K562 (cell line): ENCODE data around the gene CHAF1A. TPM values are rescaled to one million over a fixed set of nuclear protein-coding genes. Genes with fewer than 3 reads are reported as not detected.
A peak's percentile ranks its signal among the peaks of the same experiment; 100 is the strongest.

Experiments
- ELF1 ChIP-seq: fragments of 200-800 bp; sonication (Bioruptor generic); IDR thresholded peaks from 2 replicates; pipeline ENCODE4 v1.6.1; 2016; ENCODE audit warnings: missing genetic modification characterization, missing compliant biosample characterization
- ETV1 ChIP-seq: fragments of 450-650 bp; conservative IDR thresholded peaks from 2 replicates; pipeline ENCODE4 v1.6.1; 2016; ENCODE audit warnings: missing genetic modification characterization, control low read depth, low read depth, missing compliant biosample characterization
- MAFF ChIP-seq: IDR thresholded peaks from 2 replicates; pipeline ENCODE4 v1.6.1; 2012; ENCODE audit warnings: low read length, improper control_type of control experiment
- TOE1 ChIP-seq, 2 experiments: fragments of 450-650 bp in 1 of 2; sonication (generic) in 1 of 2; formaldehyde crosslinking in 1 of 2; IDR thresholded peaks; 2 replicates each; pipeline versions ENCODE4 v1.7.1 to v1.8.0; 2016 to 2022; ENCODE audit warnings: borderline replicate concordance in 2 of 2, mild to moderate bottlenecking in 2 of 2, antibody characterized with exemption in 1 of 2, inconsistent platforms in 1 of 2, low read depth in 1 of 2, missing genetic modification reagents in 1 of 2, moderate library complexity in 1 of 2
- USF1 ChIP-seq: sonication (generic); formaldehyde crosslinking; IDR thresholded peaks from 2 replicates; pipeline ENCODE4 v1.9.0; 2022; ENCODE audit warnings: mild to moderate bottlenecking, missing genetic modification reagents
- polyA plus RNA-seq, 8 experiments: library from polyadenylated mRNA; depleted of rRNA in 4 of 8; stranded (reverse) in 5 of 8; unstranded in 3 of 8; fragments of >200 nt; fragmentation: Nextera tagmentation in 2 of 8; fragmentation: Illumina TruSeq in 1 of 8; extraction: Ambion mirVana in 2 of 8; extraction: Trizol in 1 of 8; gene quantifications; 2 replicates each; pipeline versions ENCODE4 v1.2.1 to v1.2.3, GENCODE V29; 2011 to 2014; ENCODE audit warnings: inconsistent platforms in 1 of 8, missing spikeins in 1 of 8
- total RNA-seq, 7 experiments: library from RNA; depleted of rRNA in 6 of 7; stranded (reverse); fragments of >200 nt in 6 of 7; fragmentation: Illumina TruSeq in 2 of 7; extraction: Trizol in 2 of 7; gene quantifications; 2 replicates each; pipeline versions ENCODE4 v1.2.1 to v1.2.3, GENCODE V29; 2011 to 2021; ENCODE audit warnings: low replicate concordance in 1 of 7
- TF ChIP-seq, protein P1 (sequence below): fragments of 200-600 bp; sonication (generic); IDR thresholded peaks from one replicate; pipeline ENCODE4 v1.6.1; 2012; ENCODE audit warnings: mild to moderate bottlenecking, low read depth, low read length, inconsistent platforms
- TF ChIP-seq, protein P2 (sequence below): fragments of 450-650 bp; IDR thresholded peaks from 2 replicates; pipeline ENCODE4 v1.6.1; 2018; ENCODE audit not compliant: partially characterized antibody

CHAF1A gene
- total and polyA plus RNA-seq, 9 of the 15 experiments (the other 6 are each of a cell fraction or from before 2014, with no cell fraction given) = 1.6 to 86.9 (median 45.2) TPM

- TF ChIP-seq, protein P1, sequence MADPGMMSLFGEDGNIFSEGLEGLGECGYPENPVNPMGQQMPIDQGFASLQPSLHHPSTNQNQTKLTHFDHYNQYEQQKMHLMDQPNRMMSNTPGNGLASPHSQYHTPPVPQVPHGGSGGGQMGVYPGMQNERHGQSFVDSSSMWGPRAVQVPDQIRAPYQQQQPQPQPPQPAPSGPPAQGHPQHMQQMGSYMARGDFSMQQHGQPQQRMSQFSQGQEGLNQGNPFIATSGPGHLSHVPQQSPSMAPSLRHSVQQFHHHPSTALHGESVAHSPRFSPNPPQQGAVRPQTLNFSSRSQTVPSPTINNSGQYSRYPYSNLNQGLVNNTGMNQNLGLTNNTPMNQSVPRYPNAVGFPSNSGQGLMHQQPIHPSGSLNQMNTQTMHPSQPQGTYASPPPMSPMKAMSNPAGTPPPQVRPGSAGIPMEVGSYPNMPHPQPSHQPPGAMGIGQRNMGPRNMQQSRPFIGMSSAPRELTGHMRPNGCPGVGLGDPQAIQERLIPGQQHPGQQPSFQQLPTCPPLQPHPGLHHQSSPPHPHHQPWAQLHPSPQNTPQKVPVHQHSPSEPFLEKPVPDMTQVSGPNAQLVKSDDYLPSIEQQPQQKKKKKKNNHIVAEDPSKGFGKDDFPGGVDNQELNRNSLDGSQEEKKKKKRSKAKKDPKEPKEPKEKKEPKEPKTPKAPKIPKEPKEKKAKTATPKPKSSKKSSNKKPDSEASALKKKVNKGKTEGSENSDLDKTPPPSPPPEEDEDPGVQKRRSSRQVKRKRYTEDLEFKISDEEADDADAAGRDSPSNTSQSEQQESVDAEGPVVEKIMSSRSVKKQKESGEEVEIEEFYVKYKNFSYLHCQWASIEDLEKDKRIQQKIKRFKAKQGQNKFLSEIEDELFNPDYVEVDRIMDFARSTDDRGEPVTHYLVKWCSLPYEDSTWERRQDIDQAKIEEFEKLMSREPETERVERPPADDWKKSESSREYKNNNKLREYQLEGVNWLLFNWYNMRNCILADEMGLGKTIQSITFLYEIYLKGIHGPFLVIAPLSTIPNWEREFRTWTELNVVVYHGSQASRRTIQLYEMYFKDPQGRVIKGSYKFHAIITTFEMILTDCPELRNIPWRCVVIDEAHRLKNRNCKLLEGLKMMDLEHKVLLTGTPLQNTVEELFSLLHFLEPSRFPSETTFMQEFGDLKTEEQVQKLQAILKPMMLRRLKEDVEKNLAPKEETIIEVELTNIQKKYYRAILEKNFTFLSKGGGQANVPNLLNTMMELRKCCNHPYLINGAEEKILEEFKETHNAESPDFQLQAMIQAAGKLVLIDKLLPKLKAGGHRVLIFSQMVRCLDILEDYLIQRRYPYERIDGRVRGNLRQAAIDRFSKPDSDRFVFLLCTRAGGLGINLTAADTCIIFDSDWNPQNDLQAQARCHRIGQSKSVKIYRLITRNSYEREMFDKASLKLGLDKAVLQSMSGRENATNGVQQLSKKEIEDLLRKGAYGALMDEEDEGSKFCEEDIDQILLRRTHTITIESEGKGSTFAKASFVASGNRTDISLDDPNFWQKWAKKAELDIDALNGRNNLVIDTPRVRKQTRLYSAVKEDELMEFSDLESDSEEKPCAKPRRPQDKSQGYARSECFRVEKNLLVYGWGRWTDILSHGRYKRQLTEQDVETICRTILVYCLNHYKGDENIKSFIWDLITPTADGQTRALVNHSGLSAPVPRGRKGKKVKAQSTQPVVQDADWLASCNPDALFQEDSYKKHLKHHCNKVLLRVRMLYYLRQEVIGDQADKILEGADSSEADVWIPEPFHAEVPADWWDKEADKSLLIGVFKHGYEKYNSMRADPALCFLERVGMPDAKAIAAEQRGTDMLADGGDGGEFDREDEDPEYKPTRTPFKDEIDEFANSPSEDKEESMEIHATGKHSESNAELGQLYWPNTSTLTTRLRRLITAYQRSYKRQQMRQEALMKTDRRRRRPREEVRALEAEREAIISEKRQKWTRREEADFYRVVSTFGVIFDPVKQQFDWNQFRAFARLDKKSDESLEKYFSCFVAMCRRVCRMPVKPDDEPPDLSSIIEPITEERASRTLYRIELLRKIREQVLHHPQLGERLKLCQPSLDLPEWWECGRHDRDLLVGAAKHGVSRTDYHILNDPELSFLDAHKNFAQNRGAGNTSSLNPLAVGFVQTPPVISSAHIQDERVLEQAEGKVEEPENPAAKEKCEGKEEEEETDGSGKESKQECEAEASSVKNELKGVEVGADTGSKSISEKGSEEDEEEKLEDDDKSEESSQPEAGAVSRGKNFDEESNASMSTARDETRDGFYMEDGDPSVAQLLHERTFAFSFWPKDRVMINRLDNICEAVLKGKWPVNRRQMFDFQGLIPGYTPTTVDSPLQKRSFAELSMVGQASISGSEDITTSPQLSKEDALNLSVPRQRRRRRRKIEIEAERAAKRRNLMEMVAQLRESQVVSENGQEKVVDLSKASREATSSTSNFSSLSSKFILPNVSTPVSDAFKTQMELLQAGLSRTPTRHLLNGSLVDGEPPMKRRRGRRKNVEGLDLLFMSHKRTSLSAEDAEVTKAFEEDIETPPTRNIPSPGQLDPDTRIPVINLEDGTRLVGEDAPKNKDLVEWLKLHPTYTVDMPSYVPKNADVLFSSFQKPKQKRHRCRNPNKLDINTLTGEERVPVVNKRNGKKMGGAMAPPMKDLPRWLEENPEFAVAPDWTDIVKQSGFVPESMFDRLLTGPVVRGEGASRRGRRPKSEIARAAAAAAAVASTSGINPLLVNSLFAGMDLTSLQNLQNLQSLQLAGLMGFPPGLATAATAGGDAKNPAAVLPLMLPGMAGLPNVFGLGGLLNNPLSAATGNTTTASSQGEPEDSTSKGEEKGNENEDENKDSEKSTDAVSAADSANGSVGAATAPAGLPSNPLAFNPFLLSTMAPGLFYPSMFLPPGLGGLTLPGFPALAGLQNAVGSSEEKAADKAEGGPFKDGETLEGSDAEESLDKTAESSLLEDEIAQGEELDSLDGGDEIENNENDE = no peak
- TF ChIP-seq USF1 (CRISPR knock-in tag) (0 out of 2 replicates have a peak, but pooled peaks have one; percentile 5), TOE1 (IDR thresholded peaks at IDR 0.05; ENCODE audit: borderline replicate concordance) (no peak), TOE1 (CRISPR knock-in tag; IDR thresholded peaks at IDR 0.05; ENCODE audit: borderline replicate concordance, low read depth) (no peak), MAFF (no peak), ETV1 (tag) (no peak), ELF1 (no peak)
- TF ChIP-seq, protein P2, sequence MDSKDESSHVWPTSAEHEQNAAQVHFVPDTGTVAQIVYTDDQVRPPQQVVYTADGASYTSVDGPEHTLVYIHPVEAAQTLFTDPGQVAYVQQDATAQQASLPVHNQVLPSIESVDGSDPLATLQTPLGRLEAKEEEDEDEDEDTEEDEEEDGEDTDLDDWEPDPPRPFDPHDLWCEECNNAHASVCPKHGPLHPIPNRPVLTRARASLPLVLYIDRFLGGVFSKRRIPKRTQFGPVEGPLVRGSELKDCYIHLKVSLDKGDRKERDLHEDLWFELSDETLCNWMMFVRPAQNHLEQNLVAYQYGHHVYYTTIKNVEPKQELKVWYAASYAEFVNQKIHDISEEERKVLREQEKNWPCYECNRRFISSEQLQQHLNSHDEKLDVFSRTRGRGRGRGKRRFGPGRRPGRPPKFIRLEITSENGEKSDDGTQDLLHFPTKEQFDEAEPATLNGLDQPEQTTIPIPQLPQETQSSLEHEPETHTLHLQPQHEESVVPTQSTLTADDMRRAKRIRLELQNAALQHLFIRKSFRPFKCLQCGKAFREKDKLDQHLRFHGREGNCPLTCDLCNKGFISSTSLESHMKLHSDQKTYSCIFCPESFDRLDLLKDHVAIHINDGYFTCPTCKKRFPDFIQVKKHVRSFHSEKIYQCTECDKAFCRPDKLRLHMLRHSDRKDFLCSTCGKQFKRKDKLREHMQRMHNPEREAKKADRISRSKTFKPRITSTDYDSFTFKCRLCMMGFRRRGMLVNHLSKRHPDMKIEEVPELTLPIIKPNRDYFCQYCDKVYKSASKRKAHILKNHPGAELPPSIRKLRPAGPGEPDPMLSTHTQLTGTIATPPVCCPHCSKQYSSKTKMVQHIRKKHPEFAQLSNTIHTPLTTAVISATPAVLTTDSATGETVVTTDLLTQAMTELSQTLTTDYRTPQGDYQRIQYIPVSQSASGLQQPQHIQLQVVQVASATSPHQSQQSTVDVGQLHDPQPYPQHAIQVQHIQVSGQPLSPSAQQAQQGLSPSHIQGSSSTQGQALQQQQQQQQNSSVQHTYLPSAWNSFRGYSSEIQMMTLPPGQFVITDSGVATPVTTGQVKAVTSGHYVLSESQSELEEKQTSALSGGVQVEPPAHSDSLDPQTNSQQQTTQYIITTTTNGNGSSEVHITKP = peak; percentile 79
Observed at GRCh38 chr19:4454747-4455718, 52.6 kb downstream of the CHAF1A start (continued).
